Stimulated activated naive B cell treated with anti-CD40 and anti-IgM and Interleukin-4, amounts not matched to agents 10 μg/mL and 1 μg/mL and 100 μg/mL, for 72 hours (primary cell): ENCODE data around the gene SFTPA2.
"Not testable (repeated sequence)": the region's sequence is repeated elsewhere in the genome, so short reads cannot be mapped to it uniquely, and the experiment has no call there.

Source experiments
- ATAC-seq, 2 donors: fragments of 150-1000 bp; cut with Tn5 transposase; replicated peaks; 2 replicates each; pipeline ENCODE4 v1.10.0; 2021; ENCODE audit warnings: moderate library complexity in 1 of 2
- DNase-seq: peaks from one replicate; pipeline ENCODE4 v3.0.0; 2021
- H3K27ac Mint-ChIP-seq: one replicate; pipeline ENCODE4 v1.8.0; 2022; ENCODE audit warnings: mild to moderate bottlenecking, mixed read lengths
- H3K27me3 Mint-ChIP-seq, 2 donors: one replicate each; pipeline ENCODE4 v1.8.0; 2022; ENCODE audit warnings: mixed read lengths in 2 of 2
- H3K36me3 Mint-ChIP-seq, 2 donors: one replicate each; pipeline ENCODE4 v1.8.0; 2022; ENCODE audit warnings: mixed read lengths in 2 of 2, mild to moderate bottlenecking in 1 of 2
- H3K4me1 Mint-ChIP-seq, 2 donors: one replicate each; pipeline ENCODE4 v1.8.0; 2022; ENCODE audit warnings: mixed read lengths in 2 of 2, mild to moderate bottlenecking in 1 of 2
- H3K4me3 Mint-ChIP-seq, 2 donors: one replicate each; pipeline ENCODE4 v1.8.0; 2022; ENCODE audit warnings: mild to moderate bottlenecking in 2 of 2, mixed read lengths in 2 of 2, moderate library complexity in 1 of 2
- H3K9me3 Mint-ChIP-seq, 2 donors: one replicate each; pipeline ENCODE4 v1.8.0; 2022; ENCODE audit warnings: mixed read lengths in 2 of 2, mild to moderate bottlenecking in 1 of 2

Gene SFTPA2

DNA sequence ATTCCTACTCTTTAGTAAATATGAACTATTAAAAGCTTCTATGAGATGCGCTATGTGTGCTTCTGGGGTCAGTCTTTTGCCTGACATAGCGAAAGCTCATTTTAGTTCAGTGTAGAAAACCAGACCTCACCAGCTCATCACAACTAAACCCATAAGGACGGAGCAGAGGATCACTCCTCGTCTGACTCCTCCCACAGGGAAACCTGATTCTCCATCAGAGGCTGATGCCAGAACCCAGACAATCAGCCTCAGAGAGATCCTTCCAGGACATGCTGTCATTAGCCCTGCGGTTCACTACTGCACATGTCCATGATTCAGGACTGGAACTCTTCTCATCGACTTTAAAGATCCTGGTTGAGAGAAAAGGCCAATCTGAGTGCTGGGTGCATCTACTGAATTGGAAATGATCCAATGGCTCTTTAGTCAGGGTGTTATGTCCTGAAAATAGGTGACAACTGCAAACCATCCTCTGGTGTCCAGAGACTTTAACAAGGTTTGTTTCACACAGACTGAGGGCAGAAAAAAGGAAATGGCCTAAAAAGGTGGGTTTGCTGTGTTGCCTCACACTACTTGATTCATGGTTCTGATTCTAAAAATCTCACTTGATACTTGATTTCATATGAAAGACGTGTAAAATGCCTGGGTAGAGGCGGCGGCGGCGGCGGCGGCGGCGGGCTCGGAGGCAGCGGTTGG is 48.2 kb downstream of the SFTPA2 start, which contains the start of gene EIF5AL1:
TSS of gene EIF5AL1 (plus strand) at position 643 of the 693 bp plus-strand sequence. CDS start 117 bp downstream, outside the sequence.
- not testable (repeated sequence) for H3K9me3 Mint-ChIP-seq, H3K4me3 Mint-ChIP-seq, DNase-seq, H3K27ac Mint-ChIP-seq, H3K4me1 Mint-ChIP-seq, ATAC-seq, H3K36me3 Mint-ChIP-seq
- peaks cover 14 to 17% of the 10 kb centered on the region in 2 donors for H3K27me3 Mint-ChIP-seq

DNA sequence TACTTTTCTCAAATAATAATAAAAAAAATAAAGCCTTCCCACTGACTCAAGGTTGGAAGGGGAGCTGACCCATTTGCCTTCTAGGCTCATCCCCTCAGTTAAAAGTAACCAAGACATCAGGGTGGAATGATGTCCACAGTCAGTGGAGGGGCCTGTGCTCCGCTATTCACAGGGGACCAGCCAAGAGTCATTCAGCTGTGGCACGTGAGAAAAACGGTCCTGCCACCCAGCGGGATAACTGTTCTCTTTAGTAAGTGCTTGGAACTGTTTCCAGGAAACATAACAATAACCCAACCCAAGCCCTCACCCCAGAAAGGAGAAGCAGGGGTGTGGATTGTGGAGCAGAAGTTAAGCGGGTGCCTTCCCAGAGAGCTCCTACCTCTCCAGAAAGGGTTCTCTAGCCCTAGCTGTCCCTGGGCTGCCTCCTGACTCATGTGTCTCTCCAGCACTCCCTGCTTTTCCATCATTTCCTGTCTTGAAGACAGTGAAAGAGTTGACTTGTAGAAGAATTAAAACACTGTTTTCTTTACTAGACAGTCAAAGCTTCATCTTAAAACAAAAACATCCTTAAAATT is 50.2 kb downstream of the SFTPA2 start:
- not testable (repeated sequence) for H3K27ac Mint-ChIP-seq, H3K4me1 Mint-ChIP-seq, ATAC-seq, DNase-seq, H3K4me3 Mint-ChIP-seq, H3K36me3 Mint-ChIP-seq, H3K9me3 Mint-ChIP-seq
- H3K27me3 Mint-ChIP-seq = peaks cover 20 to 21% of the 10 kb centered on the region in 2 donors

DNA sequence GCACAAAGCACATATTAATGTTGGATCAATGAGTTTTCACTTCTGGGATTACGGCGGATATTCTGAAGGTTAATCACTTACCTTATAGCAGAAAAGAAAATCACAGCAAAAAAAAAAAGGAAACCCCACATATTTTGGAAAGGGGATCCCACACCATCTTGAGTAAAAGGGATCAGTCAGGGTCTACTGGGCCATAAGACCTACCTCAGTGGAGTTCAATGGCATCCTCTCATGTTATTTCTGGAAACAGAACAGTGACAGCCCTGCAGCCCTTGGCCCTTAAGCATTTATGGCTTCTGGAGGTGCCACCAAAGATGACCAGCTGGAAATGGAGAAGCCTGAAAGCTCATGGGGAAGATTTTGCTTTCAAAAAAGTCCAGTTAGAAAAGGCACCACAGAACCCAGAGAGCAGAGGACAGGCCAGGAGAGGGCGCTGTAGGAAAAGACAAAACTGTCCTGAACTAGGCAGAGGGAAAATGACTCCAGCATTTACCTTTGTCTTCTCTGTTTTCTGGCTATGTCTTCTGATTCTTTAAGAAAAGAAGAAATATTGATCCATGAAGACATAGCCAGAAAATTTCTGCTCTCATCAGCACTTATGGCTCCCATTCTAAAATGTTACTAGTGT is 50.8 kb downstream of the SFTPA2 start:
- ATAC-seq = peak; percentile 73 to 74
- H3K27ac Mint-ChIP-seq, H3K4me1 Mint-ChIP-seq, DNase-seq, H3K4me3 Mint-ChIP-seq, H3K9me3 Mint-ChIP-seq, H3K36me3 Mint-ChIP-seq: not testable (repeated sequence)
- H3K27me3 Mint-ChIP-seq = peaks cover 20 to 21% of the 10 kb centered on the region in 2 donors

DNA sequence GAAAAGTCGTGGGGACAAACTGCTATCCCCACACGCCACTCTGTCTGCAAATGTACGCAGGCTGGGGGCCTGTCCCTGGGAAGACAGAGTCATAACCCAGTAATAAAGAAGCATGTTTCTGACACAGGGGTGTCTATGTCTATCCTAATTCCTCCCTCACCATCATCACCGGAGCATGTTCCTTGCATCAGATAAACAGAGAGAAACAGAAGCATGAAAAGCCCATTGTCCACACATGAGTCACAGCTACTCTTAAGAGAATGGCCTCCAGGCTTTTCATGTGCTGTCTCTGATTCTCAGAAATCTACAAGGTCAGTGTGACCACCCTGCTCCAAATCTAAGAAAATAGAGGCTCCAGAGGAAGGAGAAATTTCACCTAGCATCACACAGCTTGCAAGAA is 52.0 kb downstream of the SFTPA2 start:
- not testable (repeated sequence) for H3K4me3 Mint-ChIP-seq, H3K36me3 Mint-ChIP-seq, H3K9me3 Mint-ChIP-seq, ATAC-seq, DNase-seq, H3K27ac Mint-ChIP-seq, H3K4me1 Mint-ChIP-seq
- peaks cover 23 to 25% of the 10 kb centered on the region in 2 donors for H3K27me3 Mint-ChIP-seq

DNA sequence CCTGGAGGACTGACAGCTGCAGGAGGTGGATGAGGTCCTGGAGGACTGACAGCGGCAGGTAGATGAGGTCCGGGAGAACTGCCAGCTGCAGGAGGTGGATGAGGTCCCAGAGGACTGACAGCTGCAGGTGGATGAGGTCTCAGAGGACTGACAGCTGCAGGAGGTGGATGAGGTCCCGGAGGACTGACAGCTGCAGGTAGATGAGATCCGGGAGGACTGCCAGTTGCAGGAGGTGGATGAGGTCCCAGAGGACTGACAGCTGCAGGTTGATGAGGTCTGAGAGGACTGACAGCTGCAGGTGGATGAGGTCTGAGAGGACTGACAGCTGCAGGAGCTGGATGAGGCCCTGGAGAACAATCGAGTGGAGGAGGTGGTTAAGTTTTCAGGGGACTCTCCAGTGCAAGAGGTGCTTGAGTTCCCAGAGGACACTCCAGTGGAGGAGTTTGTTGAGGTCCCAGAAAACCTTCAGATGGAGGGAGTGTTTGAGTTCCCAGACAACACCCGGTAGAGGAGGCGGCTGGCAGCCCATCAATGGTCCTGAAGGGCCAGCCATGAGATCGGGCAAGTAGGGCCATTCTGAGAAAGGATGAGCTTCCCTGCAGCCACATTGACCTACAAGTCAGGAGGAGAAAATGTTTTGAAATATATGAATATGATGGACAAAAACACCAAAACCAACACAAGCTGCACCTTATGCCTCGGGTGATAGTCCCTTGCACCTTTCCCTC is 52.6 kb downstream of the SFTPA2 start:
- H3K9me3 Mint-ChIP-seq = no peaks in the 10 kb centered on the region
- no peak overlapping the region for H3K4me3 Mint-ChIP-seq
- ATAC-seq = no peak
- no peaks in the 10 kb centered on the region for H3K4me1 Mint-ChIP-seq
- H3K27me3 Mint-ChIP-seq = peaks cover 29 to 32% of the 10 kb centered on the region in 2 donors
- no peak overlapping the region for H3K27ac Mint-ChIP-seq
- no peak for DNase-seq
- no peaks in the 10 kb centered on the region for H3K36me3 Mint-ChIP-seq
